Liver (tissue), 9 donors: ENCODE data around the gene PEMT. TPM values are rescaled to one million over a fixed set of nuclear protein-coding genes. Genes with fewer than 3 reads are reported as not detected.
"Not testable (repeated sequence)": the region's sequence is repeated elsewhere in the genome, so short reads cannot be mapped to it uniquely, and the experiment has no call there.

Source experiments
- DNase-seq: peaks from one replicate; pipeline ENCODE4 v3.0.0-alpha.2; 2017; ENCODE audit warnings: low spot score
- H3K27ac ChIP-seq, 2 donors: one replicate each; pipeline ENCODE4 v1.7.0; 2013; ENCODE audit warnings: inconsistent platforms in 2 of 2, low read length in 2 of 2, control low read depth in 1 of 2, low read depth in 1 of 2, mild to moderate bottlenecking in 1 of 2
- H3K27me3 ChIP-seq, 4 donors: one replicate each; pipeline versions ENCODE4 v1.6.1 to v1.7.0; 2013; ENCODE audit warnings: low read length in 3 of 4, inconsistent platforms in 1 of 4, mild to moderate bottlenecking in 1 of 4, moderate library complexity in 1 of 4; ENCODE audit not compliant: control insufficient read depth in 4 of 4, insufficient read depth in 4 of 4
- H3K36me3 ChIP-seq, 4 donors: one replicate each; pipeline versions ENCODE4 v1.6.1 to v1.7.0; 2013; ENCODE audit warnings: low read length in 3 of 4, mild to moderate bottlenecking in 3 of 4, low read depth in 1 of 4, moderate library complexity in 1 of 4; ENCODE audit not compliant: control insufficient read depth in 4 of 4, insufficient read depth in 3 of 4
- H3K4me1 ChIP-seq, 4 donors: one replicate each; pipeline versions ENCODE4 v1.6.1 to v1.7.0; 2013; ENCODE audit warnings: low read length in 3 of 4, mild to moderate bottlenecking in 3 of 4, moderate library complexity in 1 of 4; ENCODE audit not compliant: control insufficient read depth in 4 of 4, insufficient read depth in 4 of 4
- H3K4me3 ChIP-seq, 3 donors: one replicate each; pipeline versions ENCODE4 v1.6.1 to v1.7.0; 2013; ENCODE audit warnings: low read length in 3 of 3, control low read depth in 1 of 3, low read depth in 1 of 3, mild to moderate bottlenecking in 1 of 3
- H3K9ac ChIP-seq, 2 donors: one replicate each; pipeline ENCODE4 v1.7.0; 2013; ENCODE audit warnings: low read length in 2 of 2, mild to moderate bottlenecking in 2 of 2, moderate library complexity in 2 of 2, control low read depth in 1 of 2, low read depth in 1 of 2
- H3K9me3 ChIP-seq, 4 donors: one replicate each; pipeline versions ENCODE4 v1.6.1 to v1.7.0; 2013; ENCODE audit warnings: low read length in 3 of 4; ENCODE audit not compliant: control insufficient read depth in 4 of 4
- CTCF ChIP-seq: fragments of 150-350 bp; IDR thresholded peaks from 2 replicates; pipeline ENCODE4 v1.5.1; 2017; ENCODE audit warnings: improper control_type of control experiment, low read depth, low read length; ENCODE audit not compliant: missing input control
- EGR1 ChIP-seq, 2 donors: IDR thresholded peaks; 2 replicates each; pipeline ENCODE4 v1.6.1; 2016 to 2018; ENCODE audit warnings: antibody characterized with exemption in 2 of 2, low read depth in 2 of 2
- FOXA1 ChIP-seq: IDR thresholded peaks from 2 replicates; pipeline ENCODE4 v1.6.1; 2016; ENCODE audit warnings: antibody characterized with exemption
- FOXA2 ChIP-seq: IDR thresholded peaks from 2 replicates; pipeline ENCODE4 v1.6.1; 2016; ENCODE audit warnings: antibody characterized with exemption
- GABPA ChIP-seq, 2 donors: IDR thresholded peaks in 1 of 2; conservative IDR thresholded peaks in 1 of 2; 2 replicates each; pipeline ENCODE4 v1.6.1; 2016; ENCODE audit warnings: antibody characterized with exemption in 2 of 2, mild to moderate bottlenecking in 1 of 2, moderate library complexity in 1 of 2
- HNF4A ChIP-seq, 2 donors: conservative IDR thresholded peaks; 2 replicates each; pipeline ENCODE4 v1.6.1; 2016; ENCODE audit warnings: antibody characterized with exemption in 2 of 2, mild to moderate bottlenecking in 2 of 2
- HNF4G ChIP-seq: IDR thresholded peaks from 2 replicates; pipeline ENCODE4 v1.6.1; 2016; ENCODE audit warnings: antibody characterized with exemption
- JUND ChIP-seq, 2 donors: IDR thresholded peaks; 2 replicates each; pipeline ENCODE4 v1.6.1; 2016; ENCODE audit warnings: antibody characterized with exemption in 2 of 2
- NR2F2 ChIP-seq: IDR thresholded peaks from 2 replicates; pipeline ENCODE4 v1.6.1; 2016; ENCODE audit warnings: antibody characterized with exemption
- RAD21 ChIP-seq, 2 donors: IDR thresholded peaks; 2 replicates each; pipeline ENCODE4 v1.6.1; 2016; ENCODE audit warnings: antibody characterized with exemption in 2 of 2, mild to moderate bottlenecking in 2 of 2
- REST ChIP-seq: IDR thresholded peaks from 2 replicates; pipeline ENCODE4 v1.6.1; 2016; ENCODE audit warnings: antibody characterized with exemption, mild to moderate bottlenecking
- TAF1 ChIP-seq: conservative IDR thresholded peaks from 2 replicates; pipeline ENCODE4 v1.6.1; 2016; ENCODE audit warnings: antibody characterized with exemption, mild to moderate bottlenecking
- YY1 ChIP-seq: IDR thresholded peaks from 2 replicates; pipeline ENCODE4 v1.6.1; 2016; ENCODE audit warnings: antibody characterized with exemption, mild to moderate bottlenecking
- ZBTB33 ChIP-seq: IDR thresholded peaks from 2 replicates; pipeline ENCODE4 v1.6.1; 2016; ENCODE audit warnings: antibody characterized with exemption
- WGBS: extraction: QIAGEN DNeasy Blood & Tissue Kit; methylation state at CpG from one replicate; pipeline ENCODE4 v1.1.7; 2013; 5-methylcytosine and 5-hydroxymethylcytosine counted together
- polyA plus RNA-seq, 2 donors: library from polyadenylated mRNA; stranded (reverse) in 1 of 2; unstranded in 1 of 2; fragments of 200-250 nt in 1 of 2; fragments of >200 nt in 1 of 2; fragmentation: Nextera tagmentation in 1 of 2; extraction: Ambion mirVana in 1 of 2; gene quantifications; one replicate each; pipeline versions ENCODE4 v1.2.1 to v1.2.3, GENCODE V29; 2013 to 2015
- total RNA-seq, 2 donors: library from RNA; depleted of rRNA; stranded (reverse); fragments of >200 nt; gene quantifications; one replicate each; pipeline ENCODE4 v1.2.3, GENCODE V29; 2014
- TF ChIP-seq, protein P1 (sequence below): IDR thresholded peaks from 2 replicates; pipeline ENCODE4 v1.6.1; 2016; ENCODE audit warnings: antibody characterized with exemption
- TF ChIP-seq, protein P2 (sequence below): IDR thresholded peaks from 2 replicates; pipeline ENCODE4 v1.6.1; 2016; ENCODE audit warnings: antibody characterized with exemption
- donor health status: healthy.
- donor health status: healthy.
- donor health status: healthy.
- donor health status: healthy.
- donor health status: healthy.

The PEMT gene
- total and polyA plus RNA-seq, 4 donors: 64.6 to 211 (median 184) TPM

- TF ChIP-seq RAD21 (IDR thresholded peaks at IDR 0.05) (no peak), FOXA1 (no peak), YY1 (no peak), HNF4G (no peak), REST (no peak)
These were observed 125.0 kb downstream of the PEMT start (continued) for GRCh38 chr17:17466511-17466910.

DNA sequence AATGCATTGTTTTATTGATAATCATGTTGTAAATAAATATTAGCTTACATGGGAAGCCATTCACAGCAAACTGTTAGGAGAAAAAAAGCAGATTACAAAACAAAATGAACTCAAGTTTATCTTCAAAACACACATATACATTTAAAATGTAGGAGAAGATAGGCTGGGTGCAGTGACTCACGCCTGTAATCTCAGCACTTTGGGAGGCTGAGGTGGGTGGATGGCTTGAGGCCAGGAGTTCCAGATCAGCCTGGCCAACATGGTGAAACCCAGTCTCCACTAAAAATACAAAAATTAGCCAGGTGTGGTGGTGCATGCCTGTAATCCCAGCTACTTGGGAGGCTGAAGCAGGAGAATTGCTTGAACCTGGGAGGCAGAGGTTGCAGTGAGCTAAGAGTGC lies 125.6 kb downstream of the PEMT start:
- not testable (repeated sequence) for H3K4me1 ChIP-seq, H3K36me3 ChIP-seq, DNase-seq, H3K9me3 ChIP-seq, H3K9ac ChIP-seq, H3K27ac ChIP-seq, H3K4me3 ChIP-seq, H3K27me3 ChIP-seq
- 85% methylated on average over 1 of the region's 1 CpG for WGBS

GRCh38 chr17:17463821-17464220 lies 127.7 kb downstream of the PEMT start:
- Histone ChIP-seq H3K4me3 (no peak overlapping the region), H3K36me3 (no peaks in the 10 kb centered on the region), H3K9me3 (no peaks in the 10 kb centered on the region), H3K27ac (no peak overlapping the region), H3K9ac (no peak overlapping the region), H3K27me3 (no peaks in the 10 kb centered on the region), H3K4me1 (peaks cover 0 to 4% (median 0%) of the 10 kb centered on the region in 4 donors)
- TF ChIP-seq HNF4G (no peak), FOXA1 (no peak), NR2F2 (no peak), JUND (IDR thresholded peaks at IDR 0.05) (no peak), EGR1 (IDR thresholded peaks at IDR 0.05; ENCODE audit: low read depth in 2 of 2) (no peak), TAF1 (no peak), GABPA (IDR thresholded peaks at IDR 0.05 in 1 of 2, conservative IDR thresholded peaks at IDR 0.05 in 1 of 2) (no peak), RAD21 (IDR thresholded peaks at IDR 0.05) (no peak), CTCF (no peak), HNF4A (conservative IDR thresholded peaks at IDR 0.05) (no peak), ZBTB33 (no peak), FOXA2 (no peak), REST (no peak)
- TF ChIP-seq, protein P1, sequence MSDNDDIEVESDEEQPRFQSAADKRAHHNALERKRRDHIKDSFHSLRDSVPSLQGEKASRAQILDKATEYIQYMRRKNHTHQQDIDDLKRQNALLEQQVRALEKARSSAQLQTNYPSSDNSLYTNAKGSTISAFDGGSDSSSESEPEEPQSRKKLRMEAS: no peak
- TF ChIP-seq, protein P2, sequence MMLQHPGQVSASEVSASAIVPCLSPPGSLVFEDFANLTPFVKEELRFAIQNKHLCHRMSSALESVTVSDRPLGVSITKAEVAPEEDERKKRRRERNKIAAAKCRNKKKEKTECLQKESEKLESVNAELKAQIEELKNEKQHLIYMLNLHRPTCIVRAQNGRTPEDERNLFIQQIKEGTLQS: no peak
- no peak for DNase-seq
- 86% methylated on average over 6 of the region's 6 CpGs for WGBS
